Stimulated activated CD4-positive, alpha-beta T cell treated with anti-CD3 and anti-CD28 coated beads, TNF-alpha, amount 100 ng/mL, for 48 hours (primary cell): ENCODE measurements around the gene NANOS3.
"Not testable (repeated sequence)": the region's sequence is repeated elsewhere in the genome, so short reads cannot be mapped to it uniquely, and the experiment has no call there.

Experiments
- DNase-seq, 3 donors: peaks; one replicate each; pipeline ENCODE4 v3.0.0-alpha.2; 2020; ENCODE audit warnings: low read depth in 3 of 3

NANOS3 gene

DNA sequence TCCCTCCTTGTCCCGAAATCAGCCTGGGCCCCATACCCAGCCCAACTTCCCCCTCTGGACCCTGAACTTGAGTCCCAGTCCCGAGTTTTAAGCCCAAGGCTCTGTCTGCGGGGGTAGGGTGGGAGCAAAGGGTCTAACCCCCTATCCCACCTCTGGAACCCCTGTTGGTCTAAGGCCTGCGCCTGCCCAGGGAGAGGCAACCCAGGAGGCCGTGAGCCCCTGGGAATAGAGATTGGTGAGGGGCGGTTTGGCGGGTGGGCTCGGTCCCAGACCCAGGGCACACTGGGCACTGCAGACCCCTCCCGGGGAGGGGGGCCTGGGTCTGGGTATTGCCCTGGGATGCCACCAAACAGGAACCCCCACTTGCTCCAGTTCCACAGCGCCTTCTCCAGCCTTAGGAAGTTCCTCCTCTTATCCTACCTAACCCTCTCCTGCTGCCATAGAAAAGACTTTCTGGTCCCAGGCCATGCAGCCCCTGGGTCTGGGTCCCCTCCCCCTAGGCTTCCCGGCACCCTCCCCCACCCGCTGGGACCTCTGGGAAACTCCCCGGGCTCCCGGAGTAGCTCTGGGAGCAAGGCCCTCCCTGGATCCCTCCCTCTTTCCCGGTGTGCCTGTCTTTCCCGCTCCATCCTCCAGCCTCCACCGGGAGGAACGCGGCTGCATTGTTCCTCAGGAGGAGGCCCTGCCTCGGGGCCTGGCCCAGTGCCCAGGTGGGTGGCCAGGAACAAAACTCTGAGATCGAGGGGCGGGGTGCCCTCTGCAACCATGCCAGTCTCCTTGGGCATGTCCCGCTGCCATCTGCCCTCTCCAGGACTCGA is 33.6 kb upstream of the NANOS3 start:
- no peak for DNase-seq

DNA sequence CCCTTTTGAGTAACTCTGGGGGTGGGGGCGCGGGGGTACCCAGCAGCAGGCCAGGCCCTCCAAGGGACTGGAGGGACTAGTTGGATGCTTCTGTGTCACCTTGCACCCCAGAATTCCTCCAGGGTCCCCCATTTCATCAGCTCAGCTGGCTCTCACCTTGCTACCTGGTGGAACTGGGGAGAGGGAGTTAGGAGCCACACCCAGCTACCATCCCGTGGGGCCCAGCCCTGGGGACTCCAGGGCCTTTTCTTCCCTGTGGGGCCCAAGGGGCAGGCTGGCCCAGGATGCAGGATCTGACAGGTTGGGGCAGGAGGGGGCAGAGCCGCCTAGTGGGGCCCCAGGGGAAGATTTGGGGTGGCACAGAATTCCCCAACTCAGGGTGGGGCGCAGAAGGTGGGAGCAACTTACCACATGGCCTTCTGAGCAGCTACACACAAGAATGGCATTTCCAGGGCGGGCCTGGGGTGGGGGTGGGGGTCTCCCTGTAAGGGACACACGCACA is 32.8 kb upstream of the NANOS3 start:
- no peak for DNase-seq

DNA sequence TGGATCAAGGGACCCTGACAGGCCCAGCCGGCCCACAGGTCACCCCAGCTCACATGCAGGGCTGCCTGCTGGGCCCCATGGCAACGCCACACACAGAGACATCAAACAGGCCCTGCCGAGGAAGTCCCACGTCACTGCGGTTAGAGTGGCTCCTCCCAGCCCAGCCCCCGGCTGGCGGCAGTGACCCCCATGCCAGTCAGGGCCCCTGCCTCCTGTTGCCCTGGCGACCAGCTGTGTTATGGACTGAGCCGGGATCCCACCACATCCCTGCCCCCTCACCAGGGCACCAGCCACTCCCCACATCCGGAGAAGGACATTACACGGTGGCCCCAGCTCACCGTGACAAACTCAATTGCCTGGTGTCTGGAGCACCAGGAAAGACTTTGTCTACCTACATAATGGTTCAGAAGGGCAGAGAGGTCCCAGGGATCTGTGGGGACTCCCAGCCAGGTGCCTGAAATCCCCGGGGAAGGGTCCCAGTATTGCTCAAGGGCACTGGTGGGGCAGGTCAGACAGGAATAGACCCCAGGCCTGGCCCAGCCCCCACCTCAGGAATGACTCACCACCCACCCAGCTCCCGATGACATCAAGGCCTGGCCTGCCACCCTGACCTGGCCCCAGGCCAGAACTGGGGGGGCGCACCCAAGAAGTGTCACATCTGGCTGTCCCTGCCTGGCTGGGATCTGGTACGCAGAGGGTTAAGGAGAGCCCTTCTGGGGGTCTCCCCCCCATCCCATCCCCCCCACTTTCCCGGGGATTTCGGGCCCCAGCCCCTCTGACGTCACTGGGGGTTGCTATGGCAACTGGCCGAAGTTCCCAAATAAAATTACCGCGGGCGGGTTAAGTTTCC is 30.2 kb upstream of the NANOS3 start:
- peak; percentile 92 for DNase-seq

DNA sequence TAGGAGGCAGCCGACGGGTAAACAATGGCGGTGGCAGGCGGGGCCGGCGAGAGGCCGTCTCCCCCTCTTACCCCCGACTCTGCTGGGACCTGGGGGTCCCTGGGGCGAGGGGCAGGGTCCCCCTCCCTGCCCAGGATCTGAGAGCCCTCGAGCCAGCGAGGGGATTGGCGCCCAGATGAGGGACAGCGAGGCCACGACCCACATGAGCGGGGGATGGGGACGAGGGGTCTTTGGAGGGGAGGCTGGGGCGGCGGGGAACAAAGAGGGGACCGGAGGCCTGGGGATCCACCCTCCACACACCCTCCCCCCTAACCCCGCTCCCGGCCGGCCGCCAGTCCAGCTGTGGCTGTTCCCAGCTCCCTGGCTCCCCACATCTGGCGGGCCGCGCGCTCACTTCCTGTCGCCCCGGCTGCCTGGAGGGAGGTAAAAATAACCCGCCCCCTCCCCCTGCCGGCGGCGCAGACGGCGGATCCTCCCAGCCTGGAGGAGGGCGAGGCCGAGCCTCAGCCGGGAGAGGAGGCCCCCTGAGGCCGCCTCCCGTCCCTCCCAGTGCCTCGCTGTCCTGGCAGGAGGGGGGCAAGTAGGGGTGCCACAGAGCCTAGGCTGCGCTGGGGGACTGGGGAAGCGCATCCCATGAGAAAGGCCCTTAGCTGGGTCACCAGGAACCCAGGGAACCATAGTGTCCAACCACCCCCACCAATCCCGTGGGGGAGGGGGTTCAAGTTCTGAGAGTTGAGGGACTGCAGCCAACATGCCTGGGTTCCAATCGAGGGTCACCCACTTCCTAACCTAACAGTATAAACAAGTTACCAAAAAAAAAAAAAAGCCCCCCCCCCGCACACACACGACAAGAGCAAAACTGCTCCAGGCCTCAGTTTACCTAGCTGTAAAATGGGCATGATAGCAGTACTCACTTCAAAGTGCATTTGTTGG is 29.3 kb upstream of the NANOS3 start:
- peak; percentile 68 to 78 (median 73) for DNase-seq

DNA sequence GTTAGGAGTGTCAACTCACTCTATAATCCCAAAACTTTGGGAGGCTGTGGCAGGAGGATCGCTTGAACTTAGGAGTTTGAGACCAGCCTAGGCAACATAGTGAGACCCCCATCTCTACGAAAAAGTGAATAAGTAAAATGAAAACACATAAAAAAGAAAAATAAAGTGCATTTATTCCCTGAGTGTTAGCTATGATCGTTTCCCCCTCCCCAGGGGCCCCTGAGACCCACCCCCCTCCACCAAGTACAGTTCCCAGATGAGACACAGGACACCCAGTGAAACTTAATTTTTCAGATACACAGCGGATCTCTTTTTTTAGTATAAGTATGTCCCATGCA is 28.6 kb upstream of the NANOS3 start:
- no peak for DNase-seq

DNA sequence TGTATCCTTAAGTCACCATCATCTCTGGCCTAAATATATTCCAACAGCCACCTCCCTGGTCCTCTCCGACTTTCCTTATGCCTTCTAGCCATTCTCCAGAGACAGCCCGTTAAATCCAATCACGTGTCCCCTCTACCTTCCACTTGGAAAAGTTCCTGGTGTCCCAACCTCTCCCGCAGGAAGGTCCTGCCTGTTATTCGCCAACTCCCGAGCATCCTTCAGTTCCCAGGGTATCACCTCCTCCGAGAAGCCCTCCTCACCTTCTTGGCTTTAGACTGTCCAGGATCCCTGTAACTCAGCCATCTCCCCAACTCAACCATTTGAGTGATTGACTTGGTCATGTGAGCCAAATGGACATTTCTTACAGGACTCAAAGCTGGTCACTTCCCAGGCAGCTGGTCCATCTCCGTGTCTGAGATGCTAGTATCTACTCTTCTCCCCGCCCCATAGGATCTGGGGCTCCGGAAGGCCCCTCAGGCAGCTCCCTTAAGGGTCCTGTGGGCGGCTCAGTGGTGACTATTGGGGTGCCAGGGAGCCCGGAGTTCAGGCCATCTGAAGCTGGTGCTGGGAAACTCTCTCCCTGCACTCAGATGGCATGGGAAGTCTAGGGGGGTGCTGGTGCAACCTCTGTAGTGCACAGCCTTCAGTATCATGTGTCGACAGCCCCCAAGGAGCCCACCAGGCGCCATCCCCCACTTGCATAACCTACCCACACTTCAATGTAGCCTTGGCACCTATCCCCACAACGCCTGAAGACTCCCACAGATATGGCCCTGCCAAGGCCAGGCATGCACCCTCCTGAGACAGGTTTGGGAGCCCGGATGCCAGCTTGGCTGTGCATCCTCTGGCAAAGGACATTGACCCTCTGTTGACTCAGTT is 27.9 kb upstream of the NANOS3 start:
- no peak for DNase-seq

DNA sequence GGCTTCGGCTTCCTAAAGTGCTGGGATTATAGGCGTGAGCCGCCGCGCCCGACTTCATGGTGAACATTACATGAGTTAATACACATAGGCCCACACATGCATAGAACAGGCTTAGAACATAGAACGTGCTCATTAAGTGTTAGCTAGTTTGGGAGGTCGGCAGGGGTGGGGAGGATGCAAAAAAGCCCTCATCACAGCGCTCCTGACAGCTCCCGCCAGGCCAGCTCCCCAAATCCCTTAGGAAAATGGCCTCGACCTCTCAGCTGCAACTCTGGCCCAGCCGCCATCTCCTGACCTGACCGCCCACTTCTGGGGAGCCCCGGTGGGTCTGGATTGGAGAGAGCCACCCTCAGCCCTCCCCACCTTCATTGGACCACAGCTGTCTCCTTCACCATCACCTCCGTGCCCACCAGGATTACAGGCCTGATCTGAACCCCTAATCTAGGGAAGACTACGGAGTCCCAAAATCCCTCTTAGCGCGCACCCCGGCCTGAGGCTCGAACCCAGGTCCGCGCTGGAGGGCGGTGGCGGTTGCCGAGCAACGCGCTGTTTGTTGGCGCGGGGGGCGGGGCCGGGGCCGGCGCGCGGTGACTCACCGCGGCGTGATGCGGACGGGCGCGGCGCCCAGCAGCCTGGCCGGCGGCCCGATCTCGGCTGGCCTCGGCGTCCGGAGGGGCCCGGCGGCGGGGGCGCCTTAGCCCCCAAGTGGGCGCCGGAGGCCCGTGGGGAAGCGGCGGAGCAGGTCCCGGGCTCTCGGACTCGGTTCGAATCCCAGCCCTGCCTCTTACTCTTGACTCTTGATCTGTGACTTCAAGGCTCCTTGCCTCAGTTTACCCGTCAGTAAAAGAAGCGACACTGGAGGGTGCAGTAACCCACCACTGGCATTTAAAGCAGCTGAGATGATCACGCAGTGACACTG is 26.7 kb upstream of the NANOS3 start:
- DNase-seq, result peak in 1 of 3 donors; percentile 75

DNA sequence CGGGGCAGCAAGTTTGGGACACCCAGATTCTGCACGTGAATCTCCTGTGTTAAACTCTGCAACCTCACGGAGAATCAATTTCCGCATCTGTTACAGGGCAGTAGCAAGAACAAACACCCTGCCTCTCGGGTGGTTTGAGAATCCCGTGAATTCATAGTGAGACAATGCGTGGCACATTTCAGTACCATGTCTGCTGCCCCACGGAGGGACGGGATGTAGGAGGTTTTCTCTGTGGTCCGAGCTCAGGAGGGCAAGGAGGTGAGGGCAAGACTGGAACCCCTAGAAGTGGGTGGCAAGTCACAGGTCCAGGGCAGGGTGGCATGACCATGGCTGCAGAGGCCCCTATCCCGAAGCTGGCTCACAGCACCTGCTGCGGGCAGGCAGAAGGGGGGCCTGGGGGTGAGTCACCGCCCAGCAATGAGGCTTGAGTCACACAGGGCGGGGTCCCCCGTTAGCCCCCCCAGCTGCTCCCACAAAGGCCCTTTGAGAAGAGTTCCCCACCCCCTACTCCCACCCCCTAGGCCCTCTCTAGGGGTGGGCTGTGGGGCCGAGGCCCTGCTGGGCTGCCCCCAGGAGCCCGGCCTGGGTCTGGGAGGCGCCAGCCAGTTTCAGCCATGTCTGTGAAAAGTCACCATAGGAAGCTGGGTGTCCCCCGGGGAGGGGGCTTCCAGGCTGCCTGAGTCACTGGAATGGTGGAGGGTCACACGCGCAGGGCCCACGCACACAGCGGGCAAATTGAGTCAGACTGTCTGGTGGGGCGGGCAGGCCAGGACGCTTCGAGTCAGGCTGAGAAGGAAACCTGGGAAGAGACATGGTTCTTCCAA is 25.8 kb upstream of the NANOS3 start:
- DNase-seq, result no peak

DNA sequence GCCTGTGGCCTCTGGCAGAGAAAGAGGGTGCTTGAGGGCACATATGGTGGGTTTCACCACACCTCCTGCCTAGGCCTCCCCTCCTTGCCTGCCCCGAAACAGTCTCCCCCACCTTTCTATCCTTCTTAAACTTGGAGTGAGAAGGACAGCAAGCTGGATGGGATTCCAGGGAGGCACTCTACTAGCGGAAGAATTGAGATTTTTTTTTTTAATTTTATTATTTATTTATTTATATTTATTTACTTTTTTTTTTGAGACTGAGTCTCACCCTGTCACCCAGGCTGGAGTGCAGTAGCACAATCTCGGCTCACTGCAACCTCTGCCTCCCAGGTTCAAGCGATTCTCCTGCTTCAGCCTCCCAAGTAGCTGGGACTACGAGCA is 25.2 kb upstream of the NANOS3 start:
- DNase-seq, result not testable (repeated sequence)

DNA sequence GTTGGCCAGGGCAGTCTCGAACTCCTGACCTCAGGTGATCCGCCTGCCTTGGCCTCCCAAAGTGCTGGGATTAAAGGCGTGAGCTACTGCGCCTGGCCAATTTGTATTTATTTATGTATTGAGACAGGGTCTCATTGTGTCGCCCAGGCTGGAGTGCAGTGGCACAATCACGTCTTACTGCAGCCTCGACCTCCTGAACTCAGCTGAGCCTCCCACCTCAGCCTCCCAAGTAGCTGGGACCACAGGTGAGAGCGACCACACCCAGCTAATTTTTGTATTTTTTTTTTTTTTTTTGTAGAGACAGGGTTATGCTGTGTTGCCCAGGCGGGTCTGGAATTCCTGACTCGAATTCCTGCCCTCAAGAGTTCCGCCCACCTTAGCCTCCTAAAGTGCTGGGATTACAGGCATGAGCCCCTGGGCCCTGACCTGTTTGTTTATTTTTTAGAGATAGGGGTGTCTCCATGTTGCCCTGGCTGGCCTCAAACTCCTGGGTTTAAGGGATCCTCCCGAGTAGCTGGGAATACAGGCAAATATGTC is 24.7 kb upstream of the NANOS3 start:
- not testable (repeated sequence) for DNase-seq

DNA sequence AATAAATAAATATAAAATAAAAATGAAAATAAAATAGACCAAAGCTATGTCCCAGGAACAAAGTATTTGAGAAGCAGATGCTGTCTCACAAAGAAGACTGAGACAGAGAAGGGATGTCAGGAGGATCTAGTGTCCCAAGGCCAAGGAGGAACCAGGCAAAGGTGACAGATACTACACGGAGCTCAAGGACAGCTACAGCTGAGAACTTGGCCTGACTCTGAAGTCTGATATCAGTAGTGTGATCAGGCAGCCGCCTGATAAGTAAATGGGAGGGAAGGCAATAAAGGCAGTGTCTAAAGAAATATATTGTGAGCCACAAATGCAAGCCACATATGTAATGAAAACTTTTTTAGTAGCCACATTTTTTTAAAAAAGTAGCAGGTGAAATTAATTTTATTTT is 20.4 kb upstream of the NANOS3 start:
- DNase-seq, result no peak

DNA sequence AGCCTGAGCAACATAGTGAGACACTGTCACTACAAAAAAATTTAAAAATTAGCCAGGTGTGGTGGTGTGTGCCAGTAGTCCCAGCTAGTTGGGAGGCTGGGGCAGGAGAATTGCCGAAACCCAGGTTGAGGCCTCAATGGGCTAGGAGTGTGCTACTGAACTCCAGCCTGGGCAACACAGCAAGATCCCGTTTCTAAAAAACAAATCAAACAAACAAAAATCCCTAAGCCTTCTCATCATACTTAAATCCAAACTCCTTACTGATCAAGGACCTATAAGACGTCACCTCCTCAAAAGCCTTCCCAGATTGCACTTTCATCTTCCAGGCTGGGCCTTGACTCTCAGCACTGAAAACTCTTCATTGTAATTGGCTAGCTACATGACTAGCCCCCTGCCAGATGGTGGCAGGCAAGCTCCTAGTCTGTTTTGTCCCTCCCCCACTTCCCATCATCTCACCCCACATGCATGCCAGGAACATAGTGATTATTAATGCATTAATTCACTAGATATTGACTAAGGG is 17.5 kb upstream of the NANOS3 start:
- no peak for DNase-seq

DNA sequence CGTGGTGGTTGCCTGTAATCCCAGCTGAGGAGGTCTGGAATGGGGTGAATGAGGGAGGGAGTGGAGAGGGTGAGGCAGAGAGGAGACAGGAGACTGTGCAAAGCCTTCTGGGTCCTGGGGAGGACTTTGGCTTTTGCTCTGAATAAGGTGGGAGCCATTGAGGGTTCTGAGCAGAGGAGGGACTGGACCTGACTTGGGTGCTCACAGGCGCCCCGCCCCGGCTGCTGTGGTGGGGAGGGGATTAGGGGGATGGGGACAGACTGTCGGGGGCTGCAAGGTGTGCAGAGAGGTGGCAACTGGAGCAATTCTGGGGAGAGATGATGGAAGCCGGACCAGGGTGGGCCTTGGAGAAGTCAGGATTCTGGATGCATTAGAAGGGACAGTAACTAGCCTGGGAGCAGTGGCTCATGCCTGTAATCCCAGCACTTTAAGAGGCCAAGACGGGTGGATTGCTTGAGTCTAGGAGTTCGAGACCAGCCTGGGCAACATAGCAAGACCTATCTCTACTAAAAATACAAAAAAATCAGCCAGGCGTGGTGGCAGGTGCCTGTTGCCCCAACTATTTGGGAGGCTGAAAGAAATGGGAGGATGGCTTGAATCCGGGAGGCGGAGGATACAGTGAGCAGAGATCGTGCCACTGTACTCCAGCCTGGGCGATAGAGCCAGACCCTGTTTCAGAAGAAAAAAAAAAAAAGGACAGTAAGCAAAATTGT is 16.1 kb upstream of the NANOS3 start:
- no peak for DNase-seq

DNA sequence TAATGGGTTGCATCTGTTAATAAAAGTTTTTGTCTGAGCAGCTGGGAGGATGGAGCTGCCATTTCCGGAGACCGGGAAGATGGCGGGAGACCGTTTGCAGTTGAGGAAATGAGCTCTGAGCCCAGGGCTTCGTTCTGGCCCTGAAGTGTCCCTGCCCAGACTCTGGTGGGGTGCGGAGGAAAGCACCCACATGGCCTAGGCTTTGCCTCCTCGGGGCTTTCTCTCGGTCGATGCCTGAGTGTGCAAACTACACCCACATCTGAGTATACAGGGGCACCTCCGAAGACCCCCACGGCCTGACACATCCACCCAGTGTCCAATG is 15.6 kb upstream of the NANOS3 start:
- DNase-seq, result no peak

DNA sequence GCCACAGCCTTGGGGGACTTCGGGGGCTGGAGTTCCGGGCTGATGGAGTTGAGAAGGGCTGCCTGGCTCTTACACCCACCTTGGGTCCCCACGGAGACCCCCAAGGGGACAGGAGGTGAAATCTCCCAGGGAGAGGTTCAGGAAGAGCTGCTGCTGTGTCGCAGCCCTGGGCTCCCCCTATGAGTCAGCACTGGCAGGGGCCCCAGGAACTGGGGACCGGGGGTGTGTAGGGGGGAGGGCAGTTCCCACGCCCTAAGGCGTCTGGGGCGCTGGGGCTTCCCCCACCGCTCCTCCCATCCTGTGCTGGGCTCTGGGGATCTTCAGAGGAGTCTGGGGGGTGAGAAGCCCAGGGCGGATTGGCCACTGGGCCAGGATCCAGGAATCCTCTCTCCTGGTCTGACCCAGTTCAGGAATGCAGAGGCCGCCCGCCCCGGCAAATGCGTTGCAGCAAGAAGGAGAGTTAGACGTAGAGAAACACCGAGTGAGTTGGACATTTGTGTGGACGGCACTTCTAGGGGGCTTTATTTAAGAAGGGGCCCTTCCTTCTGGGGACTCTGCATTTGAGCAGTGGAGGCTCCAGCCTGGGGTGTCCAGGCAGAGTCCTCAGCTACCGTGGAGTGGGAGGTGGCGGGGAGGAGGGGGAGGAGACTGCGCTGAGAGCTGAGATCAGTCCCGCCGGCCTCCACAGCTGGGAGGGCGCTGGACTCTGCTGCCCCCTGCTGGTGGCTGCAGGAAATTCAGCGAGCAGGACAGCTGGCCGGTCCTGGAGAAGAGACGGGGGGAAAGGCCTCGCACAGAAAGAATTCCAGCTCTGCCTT is 15.0 kb upstream of the NANOS3 start:
- peak; percentile 78 to 87 (median 87) for DNase-seq

DNA sequence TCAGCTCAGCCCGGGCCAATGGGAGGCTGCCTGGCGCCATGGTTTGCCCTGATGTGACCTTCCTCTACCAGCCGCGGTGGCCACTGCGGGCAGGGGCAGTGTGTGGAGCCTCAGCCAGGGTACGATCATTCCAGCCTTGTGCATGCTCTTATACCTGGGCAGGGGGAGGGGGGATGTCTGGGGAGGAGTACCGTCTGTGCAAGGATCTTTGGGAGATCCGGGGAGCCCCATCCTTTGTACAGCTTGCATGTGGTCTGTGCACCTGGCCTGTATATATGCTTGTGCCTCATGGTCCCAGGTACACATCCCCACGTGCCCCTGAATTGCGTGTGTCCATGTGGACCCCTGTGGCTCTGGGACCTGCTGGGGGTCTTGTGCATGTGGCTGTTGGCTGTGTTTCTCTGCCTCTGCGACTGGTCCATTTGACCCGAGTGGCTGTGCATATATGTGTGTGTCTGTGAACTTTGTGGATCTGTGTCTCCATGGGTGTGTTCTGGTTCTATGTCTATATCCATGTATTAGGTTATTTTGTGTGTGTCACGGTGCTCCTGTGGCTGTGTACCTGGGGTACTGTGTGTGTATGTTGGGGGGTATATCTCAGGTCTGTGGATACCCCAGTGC is 12.8 kb upstream of the NANOS3 start:
- no peak for DNase-seq
